Thyroid gland (tissue), 4 donors: ENCODE results near the gene ANKRD11.

ENCODE experiments used
- POLR2A ChIP-seq, 2 donors: fragments of 450-650 bp; IDR thresholded peaks; one replicate each; pipeline ENCODE4 v1.6.1; 2017; ENCODE audit warnings: antibody characterized with exemption in 2 of 2, mild to moderate bottlenecking in 2 of 2, moderate library complexity in 1 of 2
- TF ChIP-seq, protein P1 (sequence below), 6 experiments: fragments of 200-600 bp in 3 of 6; fragments of 450-650 bp in 3 of 6; sonication (generic) in 3 of 6; IDR thresholded peaks; one replicate each; pipeline ENCODE4 v1.5.1; 2016 to 2019; ENCODE audit warnings: antibody characterized with exemption in 6 of 6, mild to moderate bottlenecking in 2 of 6, inconsistent platforms in 1 of 6, moderate library complexity in 1 of 6

GRCh38 chr16:89422527-89422904 lies 67.8 kb downstream of the ANKRD11 start:
- TF ChIP-seq, protein P1, sequence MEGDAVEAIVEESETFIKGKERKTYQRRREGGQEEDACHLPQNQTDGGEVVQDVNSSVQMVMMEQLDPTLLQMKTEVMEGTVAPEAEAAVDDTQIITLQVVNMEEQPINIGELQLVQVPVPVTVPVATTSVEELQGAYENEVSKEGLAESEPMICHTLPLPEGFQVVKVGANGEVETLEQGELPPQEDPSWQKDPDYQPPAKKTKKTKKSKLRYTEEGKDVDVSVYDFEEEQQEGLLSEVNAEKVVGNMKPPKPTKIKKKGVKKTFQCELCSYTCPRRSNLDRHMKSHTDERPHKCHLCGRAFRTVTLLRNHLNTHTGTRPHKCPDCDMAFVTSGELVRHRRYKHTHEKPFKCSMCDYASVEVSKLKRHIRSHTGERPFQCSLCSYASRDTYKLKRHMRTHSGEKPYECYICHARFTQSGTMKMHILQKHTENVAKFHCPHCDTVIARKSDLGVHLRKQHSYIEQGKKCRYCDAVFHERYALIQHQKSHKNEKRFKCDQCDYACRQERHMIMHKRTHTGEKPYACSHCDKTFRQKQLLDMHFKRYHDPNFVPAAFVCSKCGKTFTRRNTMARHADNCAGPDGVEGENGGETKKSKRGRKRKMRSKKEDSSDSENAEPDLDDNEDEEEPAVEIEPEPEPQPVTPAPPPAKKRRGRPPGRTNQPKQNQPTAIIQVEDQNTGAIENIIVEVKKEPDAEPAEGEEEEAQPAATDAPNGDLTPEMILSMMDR (IDR thresholded peaks at IDR 0.05) = no peak
- TF ChIP-seq POLR2A (IDR thresholded peaks at IDR 0.05) = no peak
